SK-N-SH (cell line): ENCODE measurements around the gene ANKMY1. TPM values are rescaled to one million over a fixed set of nuclear protein-coding genes. Genes with fewer than 3 reads are reported as not detected.
A peak's percentile ranks its signal among the peaks of the same experiment; 100 is the strongest.

Source experiments
- CTCF ChIA-PET: fragments of 300-600, 350-600 bp; formaldehyde crosslinking; extraction: SDS; loops from one replicate; lab custom pipeline; 2021; lab: Yijun Ruan, JAX
- POLR2A ChIA-PET: fragments of 350-600 bp; sonication (Branson Sonifier 250); formaldehyde crosslinking; extraction: SDS; loops from one replicate; lab custom pipeline; 2020; ENCODE audit warnings: antibody characterized with exemption, inconsistent platforms; lab: Yijun Ruan, JAX
- DNase-seq: peaks from one replicate; pipeline ENCODE4 v3.0.0; 2012
- H2AFZ ChIP-seq: fragments of 200-600 bp; sonication (generic); 2 replicates; pipeline ENCODE4 v1.8.1; 2016; ENCODE audit warnings: antibody characterized with exemption, mild to moderate bottlenecking, low read depth
- H3F3A ChIP-seq: fragments of 200-600 bp; sonication (generic); replicated peaks from 2 replicates; pipeline ENCODE3; 2016; ENCODE audit warnings: antibody characterized with exemption, mild to moderate bottlenecking; ENCODE audit not compliant: insufficient read depth
- H3K27ac ChIP-seq, 2 experiments: fragments of 200-500 bp in 1 of 2; fragments of 200-600 bp in 1 of 2; sonication (Bioruptor generic) in 1 of 2; sonication (generic), shearing (Covaris generic) in 1 of 2; 2 replicates each; pipeline versions ENCODE4 v1.5.1 to v1.6.1; 2014 to 2016; ENCODE audit warnings: low read depth in 2 of 2, inconsistent platforms in 1 of 2, low read length in 1 of 2, mild to moderate bottlenecking in 1 of 2, mixed read lengths in 1 of 2
- H3K27me3 ChIP-seq: fragments of 200-600 bp; sonication (generic), shearing (Covaris generic); 2 replicates; pipeline ENCODE4 v1.6.1; 2016; ENCODE audit warnings: mixed run types; ENCODE audit not compliant: insufficient read depth
- H3K36me3 ChIP-seq, 2 experiments: fragments of 200-500 bp in 1 of 2; fragments of 200-600 bp in 1 of 2; sonication (Bioruptor generic) in 1 of 2; sonication (generic) in 1 of 2; replicated peaks in 1 of 2; 2 replicates each; pipeline versions ENCODE3 to v1.5.1; 2014 to 2016; ENCODE audit warnings: low read length in 1 of 2, mild to moderate bottlenecking in 1 of 2; ENCODE audit not compliant: insufficient read depth in 2 of 2, control insufficient read depth in 1 of 2
- H3K4me1 ChIP-seq, 2 experiments: fragments of 200-500 bp in 1 of 2; fragments of 200-600 bp in 1 of 2; sonication (Bioruptor generic) in 1 of 2; sonication (generic), shearing (Covaris generic) in 1 of 2; 2 replicates each; pipeline versions ENCODE4 v1.5.1 to v1.6.1; 2014 to 2016; ENCODE audit warnings: low read depth in 1 of 2, low read length in 1 of 2, mixed run types in 1 of 2; ENCODE audit not compliant: insufficient read depth in 2 of 2, control insufficient read depth in 1 of 2
- H3K4me2 ChIP-seq: fragments of 200-600 bp; sonication (generic), shearing (Covaris generic); 2 replicates; pipeline ENCODE4 v1.6.1; 2017; ENCODE audit warnings: mixed run types
- H3K4me3 ChIP-seq, 2 experiments: fragments of 200-500 bp in 1 of 2; fragments of 200-600 bp in 1 of 2; sonication (Bioruptor generic) in 1 of 2; sonication (generic), shearing (Covaris generic) in 1 of 2; 2 replicates each; pipeline versions ENCODE4 v1.5.1 to v1.8.1; 2014 to 2016; ENCODE audit warnings: low read depth in 2 of 2, inconsistent platforms in 1 of 2, low read length in 1 of 2, mild to moderate bottlenecking in 1 of 2, mixed read lengths in 1 of 2, moderate library complexity in 1 of 2
- H3K79me2 ChIP-seq: fragments of 200-600 bp; sonication (generic); 2 replicates; pipeline ENCODE4 v1.8.1; 2017; ENCODE audit warnings: mild to moderate bottlenecking; ENCODE audit not compliant: insufficient read depth
- H3K9ac ChIP-seq: fragments of 200-600 bp; sonication (generic); 2 replicates; pipeline ENCODE4 v1.6.1; 2017; ENCODE audit warnings: mixed run types
- H3K9me2 ChIP-seq: fragments of 200-600 bp; sonication (generic); 2 replicates; pipeline ENCODE4 v1.6.1; 2017; ENCODE audit warnings: mixed run types
- H3K9me3 ChIP-seq: fragments of 200-600 bp; sonication (generic); 2 replicates; pipeline ENCODE4 v1.6.1; 2017; ENCODE audit warnings: mixed run types, mild to moderate bottlenecking, moderate library complexity
- H4K20me1 ChIP-seq: fragments of 200-600 bp; sonication (generic); 2 replicates; pipeline ENCODE4 v1.6.1; 2017; ENCODE audit warnings: mild to moderate bottlenecking, mixed run types; ENCODE audit not compliant: insufficient read depth
- CHD2 ChIP-seq: fragments of 150-350 bp; IDR thresholded peaks from 2 replicates; pipeline ENCODE4 v1.6.1; 2018; ENCODE audit warnings: low read length; ENCODE audit not compliant: partially characterized antibody
- ELF1 ChIP-seq: IDR thresholded peaks from 2 replicates; pipeline ENCODE4 v1.4.0; 2012
- FOXJ3 ChIP-seq: sonication (generic); formaldehyde crosslinking; IDR thresholded peaks from 2 replicates; pipeline ENCODE4 v1.5.1; 2020; ENCODE audit warnings: mild to moderate bottlenecking, missing genetic modification reagents
- FOXM1 ChIP-seq: IDR thresholded peaks from 2 replicates; pipeline ENCODE4 v1.4.0; 2012; ENCODE audit warnings: low read depth, mild to moderate bottlenecking
- GABPA ChIP-seq: IDR thresholded peaks from 2 replicates; pipeline ENCODE4 v1.4.0; 2012; ENCODE audit warnings: low read depth, mild to moderate bottlenecking
- NFIC ChIP-seq: IDR thresholded peaks from 2 replicates; pipeline ENCODE4 v1.4.0; 2012; ENCODE audit warnings: borderline replicate concordance
- POLR2AphosphoS5 ChIP-seq: IDR thresholded peaks from 2 replicates; pipeline ENCODE4 v1.6.1; 2012; ENCODE audit warnings: low read depth, low read length
- RAD21 ChIP-seq: IDR thresholded peaks from 2 replicates; pipeline ENCODE4 v1.6.1; 2012; ENCODE audit warnings: mild to moderate bottlenecking, low read length
- RCOR1 ChIP-seq: fragments of 150-350 bp; IDR thresholded peaks from 2 replicates; pipeline ENCODE4 v1.6.1; 2017; ENCODE audit warnings: antibody characterized with exemption, low read length
- RFX5 ChIP-seq: IDR thresholded peaks from 2 replicates; pipeline ENCODE4 v1.6.1; 2012; ENCODE audit warnings: mild to moderate bottlenecking, improper control_type of control experiment, low read length
- RXRA ChIP-seq: IDR thresholded peaks from 2 replicates; pipeline ENCODE4 v1.4.0; 2012; ENCODE audit warnings: low read depth, mild to moderate bottlenecking, borderline replicate concordance
- SIN3A ChIP-seq: IDR thresholded peaks from 2 replicates; pipeline ENCODE4 v1.6.1; 2012; ENCODE audit warnings: low read depth, mild to moderate bottlenecking, low read length, moderate library complexity, borderline replicate concordance
- SMC3 ChIP-seq: IDR thresholded peaks from 2 replicates; pipeline ENCODE4 v1.6.1; 2012; ENCODE audit warnings: low read depth, low read length, improper control_type of control experiment
- TAF1 ChIP-seq: IDR thresholded peaks from 2 replicates; pipeline ENCODE4 v1.6.1; 2012; ENCODE audit warnings: low read depth, mild to moderate bottlenecking, low read length, moderate library complexity, borderline replicate concordance
- TEAD4 ChIP-seq: IDR thresholded peaks from 2 replicates; pipeline ENCODE4 v1.4.0; 2012; ENCODE audit warnings: mild to moderate bottlenecking, borderline replicate concordance; ENCODE audit not compliant: insufficient read depth
- YY1 ChIP-seq: IDR thresholded peaks from 2 replicates; pipeline ENCODE4 v1.4.0; 2012; ENCODE audit warnings: low read depth, mild to moderate bottlenecking
- WGBS: methylation state at CpG from one replicate; pipeline ENCODE4 v1.1.6; 2017; ENCODE audit warnings: low lambda C conversion rate; 5-methylcytosine and 5-hydroxymethylcytosine counted together
- polyA plus RNA-seq, 3 experiments: library from polyadenylated mRNA; depleted of rRNA; stranded (reverse); fragments of >200 nt; gene quantifications; 2 replicates each; pipeline ENCODE4 v1.2.3, GENCODE V29; 2012
- TF ChIP-seq, protein P1 (sequence below): fragments of 150-350 bp; IDR thresholded peaks from 2 replicates; pipeline ENCODE4 v1.6.1; 2016; ENCODE audit warnings: mild to moderate bottlenecking, low read depth, low read length
- TF ChIP-seq, protein P2 (sequence below): fragments of 150-350 bp; IDR thresholded peaks from 2 replicates; pipeline ENCODE4 v1.6.1; 2017; ENCODE audit warnings: antibody characterized with exemption, low read length, low read depth, borderline replicate concordance
- TF ChIP-seq, protein P3 (sequence below): IDR thresholded peaks from 2 replicates; pipeline ENCODE4 v1.4.0; 2012; ENCODE audit warnings: low read depth
- TF ChIP-seq, protein P4 (sequence below): IDR thresholded peaks from 2 replicates; pipeline ENCODE4; 2012
- TF ChIP-seq, protein P5 (sequence below): IDR thresholded peaks from 2 replicates; pipeline ENCODE4 v1.4.0; 2012; ENCODE audit warnings: low read depth, borderline replicate concordance
- TF ChIP-seq, protein P6 (sequence below): fragments of 200-600 bp; sonication (generic); IDR thresholded peaks from 2 replicates; pipeline ENCODE4 v1.6.1; 2017; ENCODE audit warnings: antibody characterized with exemption, mild to moderate bottlenecking, moderate library complexity
- TF ChIP-seq, protein P7 (sequence below): IDR thresholded peaks from 2 replicates; pipeline ENCODE4 v1.4.0; 2012; ENCODE audit warnings: low read depth, borderline replicate concordance

ANKMY1 gene
- polyA plus RNA-seq, 1 of the 3 experiments (the other 2 are of a cell fraction): 12.1 TPM

DNA sequence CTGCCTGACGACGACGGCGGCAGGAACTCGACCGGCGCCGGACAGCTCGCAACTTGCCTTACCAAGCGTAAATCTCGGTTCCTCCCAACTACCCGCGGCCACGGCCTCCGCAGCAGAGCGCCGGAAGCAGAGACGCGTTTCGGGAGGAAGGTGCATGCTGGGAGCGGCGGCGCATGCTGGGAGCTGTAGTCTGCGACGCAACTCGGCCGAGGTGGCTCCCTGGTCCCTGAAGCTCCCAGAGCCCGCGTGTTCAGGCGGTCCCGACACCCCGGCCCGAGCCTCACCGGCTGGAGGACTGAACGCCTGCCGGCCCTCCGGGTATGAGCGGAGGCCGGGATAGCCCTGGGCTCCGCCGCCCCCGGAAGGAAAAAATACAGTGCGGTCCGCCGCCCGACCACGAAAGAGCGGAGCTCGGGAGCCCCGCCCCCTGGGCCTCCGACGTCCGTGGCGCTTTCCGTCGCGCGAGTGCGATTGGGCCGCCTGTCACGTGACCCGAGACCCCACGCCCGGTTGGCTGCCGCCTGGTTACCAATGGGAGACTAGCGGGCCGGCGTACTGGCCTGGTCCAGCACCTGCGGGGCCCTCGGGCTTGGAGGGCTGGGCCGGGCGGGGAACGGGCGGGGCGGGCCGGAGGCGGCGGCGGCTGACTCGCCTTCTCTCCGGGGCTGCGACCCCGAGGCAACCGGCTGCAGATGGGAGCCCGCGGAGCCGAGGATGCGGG, 28.6 kb upstream of the ANKMY1 start, which contains the start of gene CAPN10:
CAPN10 (plus strand) TSS at position 537 of the 721 bp plus-strand sequence; CDS start at position 715, 178 bp downstream.
- WGBS: 1% methylated on average over 35 of the region's 88 CpGs
- peaks cover 24% of the 10 kb centered on the region for H4K20me1 ChIP-seq
- POLR2A ChIA-PET: interaction anchor here (0.6 to 3.2 kb wide), 7 partner anchors 12 to 254 kb away, joined by 3 to 25 read pairs (median 5); partner anchors contain the start of genes DUSP28 and RNPEPL1
- TF ChIP-seq TEAD4 (no peak), NFIC (no peak; the same call in 1 of the 2 replicates), CHD2 (peak; percentile 42), YY1 (peak; percentile 67), POLR2AphosphoS5 (peak; percentile 78), SIN3A (no peak), SMC3 (no peak), RFX5 (no peak), RXRA (no peak), FOXJ3 (CRISPR knock-in tag) (0 out of 2 replicates have a peak, but pooled peaks have one; percentile 37), TAF1 (peak; percentile 41), FOXM1 (0 out of 2 replicates have a peak, but pooled peaks have one; percentile 22), RCOR1 (no peak), RAD21 (no peak), ELF1 (peak; percentile 88), GABPA (peak; percentile 91)
- TF ChIP-seq, protein P1, sequence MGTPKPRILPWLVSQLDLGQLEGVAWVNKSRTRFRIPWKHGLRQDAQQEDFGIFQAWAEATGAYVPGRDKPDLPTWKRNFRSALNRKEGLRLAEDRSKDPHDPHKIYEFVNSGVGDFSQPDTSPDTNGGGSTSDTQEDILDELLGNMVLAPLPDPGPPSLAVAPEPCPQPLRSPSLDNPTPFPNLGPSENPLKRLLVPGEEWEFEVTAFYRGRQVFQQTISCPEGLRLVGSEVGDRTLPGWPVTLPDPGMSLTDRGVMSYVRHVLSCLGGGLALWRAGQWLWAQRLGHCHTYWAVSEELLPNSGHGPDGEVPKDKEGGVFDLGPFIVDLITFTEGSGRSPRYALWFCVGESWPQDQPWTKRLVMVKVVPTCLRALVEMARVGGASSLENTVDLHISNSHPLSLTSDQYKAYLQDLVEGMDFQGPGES: no peak; the same call in 1 of the 2 replicates
- TF ChIP-seq, protein P2, sequence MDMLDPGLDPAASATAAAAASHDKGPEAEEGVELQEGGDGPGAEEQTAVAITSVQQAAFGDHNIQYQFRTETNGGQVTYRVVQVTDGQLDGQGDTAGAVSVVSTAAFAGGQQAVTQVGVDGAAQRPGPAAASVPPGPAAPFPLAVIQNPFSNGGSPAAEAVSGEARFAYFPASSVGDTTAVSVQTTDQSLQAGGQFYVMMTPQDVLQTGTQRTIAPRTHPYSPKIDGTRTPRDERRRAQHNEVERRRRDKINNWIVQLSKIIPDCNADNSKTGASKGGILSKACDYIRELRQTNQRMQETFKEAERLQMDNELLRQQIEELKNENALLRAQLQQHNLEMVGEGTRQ: peak; percentile 82
- TF ChIP-seq, protein P3, sequence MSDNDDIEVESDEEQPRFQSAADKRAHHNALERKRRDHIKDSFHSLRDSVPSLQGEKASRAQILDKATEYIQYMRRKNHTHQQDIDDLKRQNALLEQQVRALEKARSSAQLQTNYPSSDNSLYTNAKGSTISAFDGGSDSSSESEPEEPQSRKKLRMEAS: peak; percentile 74
- TF ChIP-seq, protein P4, sequence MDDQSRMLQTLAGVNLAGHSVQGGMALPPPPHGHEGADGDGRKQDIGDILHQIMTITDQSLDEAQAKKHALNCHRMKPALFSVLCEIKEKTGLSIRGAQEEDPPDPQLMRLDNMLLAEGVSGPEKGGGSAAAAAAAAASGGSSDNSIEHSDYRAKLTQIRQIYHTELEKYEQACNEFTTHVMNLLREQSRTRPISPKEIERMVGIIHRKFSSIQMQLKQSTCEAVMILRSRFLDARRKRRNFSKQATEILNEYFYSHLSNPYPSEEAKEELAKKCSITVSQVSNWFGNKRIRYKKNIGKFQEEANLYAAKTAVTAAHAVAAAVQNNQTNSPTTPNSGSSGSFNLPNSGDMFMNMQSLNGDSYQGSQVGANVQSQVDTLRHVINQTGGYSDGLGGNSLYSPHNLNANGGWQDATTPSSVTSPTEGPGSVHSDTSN: 0 out of 2 replicates have a peak, but pooled peaks have one; percentile 20
- TF ChIP-seq, protein P5, sequence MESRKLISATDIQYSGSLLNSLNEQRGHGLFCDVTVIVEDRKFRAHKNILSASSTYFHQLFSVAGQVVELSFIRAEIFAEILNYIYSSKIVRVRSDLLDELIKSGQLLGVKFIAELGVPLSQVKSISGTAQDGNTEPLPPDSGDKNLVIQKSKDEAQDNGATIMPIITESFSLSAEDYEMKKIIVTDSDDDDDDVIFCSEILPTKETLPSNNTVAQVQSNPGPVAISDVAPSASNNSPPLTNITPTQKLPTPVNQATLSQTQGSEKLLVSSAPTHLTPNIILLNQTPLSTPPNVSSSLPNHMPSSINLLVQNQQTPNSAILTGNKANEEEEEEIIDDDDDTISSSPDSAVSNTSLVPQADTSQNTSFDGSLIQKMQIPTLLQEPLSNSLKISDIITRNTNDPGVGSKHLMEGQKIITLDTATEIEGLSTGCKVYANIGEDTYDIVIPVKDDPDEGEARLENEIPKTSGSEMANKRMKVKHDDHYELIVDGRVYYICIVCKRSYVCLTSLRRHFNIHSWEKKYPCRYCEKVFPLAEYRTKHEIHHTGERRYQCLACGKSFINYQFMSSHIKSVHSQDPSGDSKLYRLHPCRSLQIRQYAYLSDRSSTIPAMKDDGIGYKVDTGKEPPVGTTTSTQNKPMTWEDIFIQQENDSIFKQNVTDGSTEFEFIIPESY: no peak
- TF ChIP-seq, protein P6, sequence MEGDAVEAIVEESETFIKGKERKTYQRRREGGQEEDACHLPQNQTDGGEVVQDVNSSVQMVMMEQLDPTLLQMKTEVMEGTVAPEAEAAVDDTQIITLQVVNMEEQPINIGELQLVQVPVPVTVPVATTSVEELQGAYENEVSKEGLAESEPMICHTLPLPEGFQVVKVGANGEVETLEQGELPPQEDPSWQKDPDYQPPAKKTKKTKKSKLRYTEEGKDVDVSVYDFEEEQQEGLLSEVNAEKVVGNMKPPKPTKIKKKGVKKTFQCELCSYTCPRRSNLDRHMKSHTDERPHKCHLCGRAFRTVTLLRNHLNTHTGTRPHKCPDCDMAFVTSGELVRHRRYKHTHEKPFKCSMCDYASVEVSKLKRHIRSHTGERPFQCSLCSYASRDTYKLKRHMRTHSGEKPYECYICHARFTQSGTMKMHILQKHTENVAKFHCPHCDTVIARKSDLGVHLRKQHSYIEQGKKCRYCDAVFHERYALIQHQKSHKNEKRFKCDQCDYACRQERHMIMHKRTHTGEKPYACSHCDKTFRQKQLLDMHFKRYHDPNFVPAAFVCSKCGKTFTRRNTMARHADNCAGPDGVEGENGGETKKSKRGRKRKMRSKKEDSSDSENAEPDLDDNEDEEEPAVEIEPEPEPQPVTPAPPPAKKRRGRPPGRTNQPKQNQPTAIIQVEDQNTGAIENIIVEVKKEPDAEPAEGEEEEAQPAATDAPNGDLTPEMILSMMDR: no peak
- TF ChIP-seq, protein P7, sequence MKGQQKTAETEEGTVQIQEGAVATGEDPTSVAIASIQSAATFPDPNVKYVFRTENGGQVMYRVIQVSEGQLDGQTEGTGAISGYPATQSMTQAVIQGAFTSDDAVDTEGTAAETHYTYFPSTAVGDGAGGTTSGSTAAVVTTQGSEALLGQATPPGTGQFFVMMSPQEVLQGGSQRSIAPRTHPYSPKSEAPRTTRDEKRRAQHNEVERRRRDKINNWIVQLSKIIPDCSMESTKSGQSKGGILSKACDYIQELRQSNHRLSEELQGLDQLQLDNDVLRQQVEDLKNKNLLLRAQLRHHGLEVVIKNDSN: peak; percentile 96

More for the DNA sequence above, 28.6 kb upstream of the ANKMY1 start, which contains the start of gene CAPN10:
- Histone ChIP-seq H3K9me3 (no peaks in the 10 kb centered on the region), H3K36me3 (peaks cover 6 to 26% of the 10 kb centered on the region in 2 experiments), H3F3A (no peaks in the 10 kb centered on the region), H3K79me2 (peaks cover 88% of the 10 kb centered on the region), H3K9me2 (no peaks in the 10 kb centered on the region), H3K4me2 (peak within 1 kb of the TSS; percentile 95), H3K27ac (peak within 1 kb of the TSS; percentile 82 to 94), H3K9ac (peak within 1 kb of the TSS; percentile 93), H3K4me3 (peak within 1 kb of the TSS; percentile 96 to 100), H3K27me3 (no peaks in the 10 kb centered on the region), H2AFZ (peak within 1 kb of the TSS; percentile 63; the same call in 1 of the 2 replicates), H3K4me1 (peaks cover 17 to 28% of the 10 kb centered on the region in 2 experiments; a peak in 3 of 4 replicates)
- CTCF ChIA-PET: interaction anchor here (0.6 to 5.7 kb wide), 9 partner anchors 12 to 259 kb away, joined by 3 to 31 read pairs (median 3); partner anchors contain the start of gene RNPEPL1
- DNase-seq: peak; percentile 99
